ENCODE data around the gene STUB1. TPM values are rescaled to one million over a fixed set of nuclear protein-coding genes. Genes with fewer than 3 reads are reported as not detected.

Gene STUB1
- total RNA-seq, 1 donor from 2014 or later: 258 TPM

DNA sequence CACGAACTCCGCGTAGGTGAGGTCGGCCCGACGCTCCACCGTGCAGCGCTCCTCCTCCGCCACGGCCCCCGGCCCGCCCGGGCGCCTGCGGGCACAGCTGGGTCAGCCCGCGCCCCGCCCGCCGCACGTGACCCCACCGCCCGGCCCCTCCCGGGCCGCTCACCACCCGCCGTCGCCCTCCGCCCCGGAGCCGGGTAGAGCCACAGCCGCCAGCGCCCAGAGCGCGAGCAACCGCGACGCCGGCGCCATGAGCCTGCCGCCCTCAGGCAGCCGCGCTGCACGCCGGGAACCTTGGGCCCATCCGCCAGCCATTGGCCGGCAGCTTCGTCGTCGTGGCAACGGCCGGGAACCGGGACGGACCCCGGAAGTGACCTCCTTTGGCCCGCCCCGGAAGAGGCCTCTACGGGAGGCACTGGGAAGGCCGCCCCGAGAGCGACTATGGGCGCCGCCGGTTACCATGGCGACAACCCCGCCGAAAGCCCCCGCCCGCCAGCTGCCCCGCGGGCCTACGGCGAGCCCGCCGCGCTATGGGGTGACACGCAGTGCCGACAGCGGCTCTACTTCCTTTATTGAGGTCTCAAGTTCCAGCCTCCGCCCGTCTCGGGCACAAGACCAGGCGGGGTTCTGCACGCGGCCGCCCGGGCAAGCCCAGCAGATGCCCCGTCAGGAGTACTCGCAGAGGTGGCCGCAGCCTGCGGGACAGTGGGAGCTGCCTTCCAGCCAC is 4.0 kb downstream of the STUB1 start, which contains the start of gene JMJD8:
Gene JMJD8 (minus strand): TSS at position 264 of the 724 bp plus-strand sequence. CDS start 15 bp downstream, at position 249.
- peak; percentile 85 to 98 for DNase-seq (ENCODE audit: low spot score in 2 of 2)
- H3K4me3 ChIP-seq: peak within 1 kb of the TSS; percentile 64 to 69
- no peak for TF ChIP-seq CTCF (IDR thresholded peaks at IDR 0.05)
- H3K27me3 ChIP-seq: no peaks in the 10 kb centered on the region
- no peaks in the 10 kb centered on the region for H3K9me3 ChIP-seq
- intact Hi-C loops (cut with DNase I): no loop called here
- peaks cover 20 to 36% of the 10 kb centered on the region in 2 donors for H3K36me3 ChIP-seq
- peak within 1 kb of the TSS; percentile 68 to 72 for H3K27ac ChIP-seq
- H3K4me1 ChIP-seq: peaks cover 25 to 43% of the 10 kb centered on the region in 2 donors

GRCh38 chr16:684961-685696 is 4.9 kb downstream of the STUB1 start:
- intact Hi-C loops (cut with DNase I): no loop called here
- H3K27me3 ChIP-seq: no peaks in the 10 kb centered on the region
- peaks cover 20 to 36% of the 10 kb centered on the region in 2 donors for H3K36me3 ChIP-seq
- peak overlapping the region; percentile 68 to 72 for H3K27ac ChIP-seq
- H3K9me3 ChIP-seq: no peaks in the 10 kb centered on the region
- DNase-seq (ENCODE audit: low spot score in 2 of 2): no peak
- H3K4me3 ChIP-seq: peak overlapping the region in 1 of 2 donors; percentile 69
- H3K4me1 ChIP-seq: peaks cover 31 to 50% of the 10 kb centered on the region in 2 donors
- TF ChIP-seq CTCF (IDR thresholded peaks at IDR 0.05): no peak

DNA sequence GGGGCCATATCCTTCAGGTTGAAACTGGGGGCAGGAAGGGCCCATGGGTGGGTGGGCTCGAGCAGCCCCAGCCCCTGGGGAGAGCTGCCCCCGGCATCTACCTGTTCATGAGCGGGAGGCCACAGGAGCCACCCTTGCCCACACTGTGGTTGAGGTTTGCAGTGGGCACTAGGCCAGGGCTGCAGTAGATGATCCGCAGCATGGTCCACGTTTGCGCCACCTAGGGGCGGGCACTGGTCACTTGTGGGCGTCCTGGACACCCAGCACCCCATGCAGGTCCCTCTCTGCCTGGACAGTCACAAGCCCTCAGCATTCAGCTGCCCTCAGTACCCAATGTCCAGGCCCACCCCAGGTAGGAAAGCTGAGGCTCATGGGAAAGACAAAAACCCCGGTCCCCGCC is 5.8 kb downstream of the STUB1 start:
- Histone ChIP-seq H3K36me3 (peaks cover 20 to 36% of the 10 kb centered on the region in 2 donors), H3K27me3 (no peaks in the 10 kb centered on the region), H3K27ac (no peak overlapping the region), H3K4me1 (peaks cover 26 to 46% of the 10 kb centered on the region in 2 donors), H3K9me3 (no peaks in the 10 kb centered on the region), H3K4me3 (no peak overlapping the region)
- intact Hi-C loops (cut with DNase I): no loop called here
- DNase-seq (ENCODE audit: low spot score in 2 of 2): no peak
- TF ChIP-seq CTCF (IDR thresholded peaks at IDR 0.05): peak in 1 of 3 experiments; percentile 19

- no peak for DNase-seq (ENCODE audit: low spot score in 2 of 2)
- H3K27ac ChIP-seq: no peak overlapping the region
- no peak overlapping the region for H3K4me3 ChIP-seq
- no peak for TF ChIP-seq CTCF (IDR thresholded peaks at IDR 0.05)
- intact Hi-C loops (cut with DNase I): no loop called here
- H3K27me3 ChIP-seq: no peaks in the 10 kb centered on the region
- H3K36me3 ChIP-seq: peaks cover 19 to 33% of the 10 kb centered on the region in 2 donors
- H3K9me3 ChIP-seq: no peaks in the 10 kb centered on the region
- peaks cover 19 to 39% of the 10 kb centered on the region in 2 donors for H3K4me1 ChIP-seq
Measured at GRCh38 chr16:686459-687260, 6.5 kb downstream of the STUB1 start.

DNA sequence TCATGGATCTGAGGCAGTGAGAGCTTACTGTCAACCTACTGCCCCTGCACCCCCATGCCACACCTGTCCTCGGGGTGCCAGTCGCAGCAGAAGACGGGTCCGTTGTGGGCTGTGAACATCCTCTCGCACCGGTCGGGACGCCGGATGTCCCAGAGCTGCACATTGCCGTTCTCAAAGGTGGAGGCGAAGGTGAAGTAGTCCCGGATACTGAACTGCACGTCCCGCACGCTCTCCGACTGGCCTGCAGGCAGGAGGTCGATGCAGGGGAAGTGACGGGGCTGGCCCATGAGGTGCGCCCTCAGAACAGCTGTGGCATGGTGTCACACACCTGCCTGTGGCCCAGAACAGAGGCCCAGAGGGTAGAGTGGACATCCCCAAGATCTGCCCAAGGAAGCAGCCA is 7.3 kb downstream of the STUB1 start:
- Histone ChIP-seq H3K9me3 (no peaks in the 10 kb centered on the region), H3K4me3 (no peak overlapping the region), H3K27ac (no peak overlapping the region), H3K27me3 (no peaks in the 10 kb centered on the region), H3K4me1 (peaks cover 17 to 32% of the 10 kb centered on the region in 2 donors), H3K36me3 (peaks cover 11 to 24% of the 10 kb centered on the region in 2 donors)
- no peak for TF ChIP-seq CTCF (IDR thresholded peaks at IDR 0.05)
- intact Hi-C loops (cut with DNase I): no loop called here
- DNase-seq (ENCODE audit: low spot score in 2 of 2): no peak
